Right lobe of liver (tissue), 4 donors: Measurements from ENCODE around the gene PTCSC3.

ENCODE experiments used
- POLR2A ChIP-seq: fragments of 450-650 bp; IDR thresholded peaks from one replicate; pipeline ENCODE4 v1.6.1; 2017; ENCODE audit warnings: antibody characterized with exemption, mild to moderate bottlenecking
- TF ChIP-seq, protein P1 (sequence below), 4 donors: fragments of 200-600 bp in 3 of 4; fragments of 450-650 bp in 1 of 4; IDR thresholded peaks; one replicate each; pipeline versions ENCODE4 v1.5.1 to v1.8.0; 2016 to 2022; ENCODE audit warnings: antibody characterized with exemption in 4 of 4, mild to moderate bottlenecking in 2 of 4
- donor health status: DM: no; HTN: no; CAD: no.
- donor health status: DM: no; HTN: no; CAD: no.
- donor health status: DM: no; HTN: yes; CAD: no.

GRCh38 chr14:36217027-36217426 lies 40.5 kb upstream of the PTCSC3 start:
- TF ChIP-seq, protein P1, sequence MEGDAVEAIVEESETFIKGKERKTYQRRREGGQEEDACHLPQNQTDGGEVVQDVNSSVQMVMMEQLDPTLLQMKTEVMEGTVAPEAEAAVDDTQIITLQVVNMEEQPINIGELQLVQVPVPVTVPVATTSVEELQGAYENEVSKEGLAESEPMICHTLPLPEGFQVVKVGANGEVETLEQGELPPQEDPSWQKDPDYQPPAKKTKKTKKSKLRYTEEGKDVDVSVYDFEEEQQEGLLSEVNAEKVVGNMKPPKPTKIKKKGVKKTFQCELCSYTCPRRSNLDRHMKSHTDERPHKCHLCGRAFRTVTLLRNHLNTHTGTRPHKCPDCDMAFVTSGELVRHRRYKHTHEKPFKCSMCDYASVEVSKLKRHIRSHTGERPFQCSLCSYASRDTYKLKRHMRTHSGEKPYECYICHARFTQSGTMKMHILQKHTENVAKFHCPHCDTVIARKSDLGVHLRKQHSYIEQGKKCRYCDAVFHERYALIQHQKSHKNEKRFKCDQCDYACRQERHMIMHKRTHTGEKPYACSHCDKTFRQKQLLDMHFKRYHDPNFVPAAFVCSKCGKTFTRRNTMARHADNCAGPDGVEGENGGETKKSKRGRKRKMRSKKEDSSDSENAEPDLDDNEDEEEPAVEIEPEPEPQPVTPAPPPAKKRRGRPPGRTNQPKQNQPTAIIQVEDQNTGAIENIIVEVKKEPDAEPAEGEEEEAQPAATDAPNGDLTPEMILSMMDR (IDR thresholded peaks at IDR 0.05) = no peak
- no peak for TF ChIP-seq POLR2A
